NCI-H1930 (cell line): Measurements from ENCODE around the gene GPRC6A.

Experiments used
- DNase-seq, 2 experiments: peaks; one replicate each; lab custom pipeline; 2025; lab: John Stamatoyannopoulos, UW

GPRC6A gene

DNA sequence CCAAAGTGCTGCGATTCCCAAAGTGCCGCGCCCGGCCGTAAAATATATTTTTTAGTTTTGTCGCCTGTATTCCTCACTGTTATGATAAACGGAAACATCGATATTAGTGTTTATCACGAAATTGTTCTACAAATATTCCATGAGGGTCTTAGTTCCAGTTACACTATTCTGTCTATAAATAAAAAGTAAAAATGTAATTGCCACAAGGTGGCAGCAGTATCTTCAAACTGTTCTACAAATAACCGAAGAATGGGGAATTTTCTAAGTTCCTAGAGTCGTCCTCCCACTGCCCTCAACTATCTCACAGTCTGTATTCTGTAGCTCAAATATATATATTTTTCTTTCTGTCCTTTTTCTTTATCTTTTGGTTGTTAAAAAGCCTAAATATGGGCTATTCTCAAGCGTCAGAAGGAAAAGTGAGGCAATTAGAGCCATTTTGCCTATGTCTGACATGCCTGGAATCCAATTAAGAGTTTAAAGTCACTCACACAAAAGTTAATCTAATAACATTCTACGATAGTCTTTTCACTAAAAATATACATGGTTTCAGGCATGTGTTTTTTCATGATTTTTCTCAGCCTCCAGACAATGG lies 49.2 kb downstream of the GPRC6A start:
- DNase-seq: no peak

DNA sequence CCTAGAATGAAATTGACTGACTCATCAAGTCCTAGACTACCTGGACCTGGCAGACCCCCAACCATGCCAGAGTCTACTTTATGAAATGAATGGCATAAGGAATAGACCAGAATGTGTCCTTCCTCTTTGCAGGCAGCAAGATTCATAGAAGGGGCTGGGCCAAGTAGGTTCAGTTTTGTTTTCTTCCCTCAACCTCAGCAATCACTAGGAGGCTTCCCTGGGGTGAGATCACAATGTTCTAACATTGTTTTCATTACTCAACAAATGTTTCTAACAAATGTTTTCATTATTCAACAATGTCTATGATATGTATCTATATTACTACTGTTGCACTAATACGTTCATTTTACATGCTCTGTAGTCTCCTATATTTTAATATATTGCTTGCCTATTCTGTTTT lies 55.0 kb downstream of the GPRC6A start:
- no peak for DNase-seq

DNA sequence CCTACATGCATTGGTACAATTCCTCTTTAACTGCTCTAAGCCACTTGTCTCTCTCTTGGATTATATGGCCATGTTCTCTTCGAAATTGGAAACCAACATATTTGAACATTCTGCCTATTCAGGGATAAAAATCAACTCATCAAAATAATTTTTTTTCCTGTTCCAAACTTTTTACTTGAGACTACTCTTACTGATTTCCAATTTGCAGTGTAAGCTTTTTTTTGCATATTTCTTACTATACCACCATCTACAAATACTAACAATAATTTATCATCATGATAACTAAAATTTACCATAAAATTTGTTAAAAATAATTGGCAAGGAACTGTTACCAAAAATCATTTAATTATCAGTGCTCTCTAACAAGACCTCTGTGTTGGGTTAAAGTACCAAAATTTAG lies 56.4 kb downstream of the GPRC6A start:
- no peak for DNase-seq

DNA sequence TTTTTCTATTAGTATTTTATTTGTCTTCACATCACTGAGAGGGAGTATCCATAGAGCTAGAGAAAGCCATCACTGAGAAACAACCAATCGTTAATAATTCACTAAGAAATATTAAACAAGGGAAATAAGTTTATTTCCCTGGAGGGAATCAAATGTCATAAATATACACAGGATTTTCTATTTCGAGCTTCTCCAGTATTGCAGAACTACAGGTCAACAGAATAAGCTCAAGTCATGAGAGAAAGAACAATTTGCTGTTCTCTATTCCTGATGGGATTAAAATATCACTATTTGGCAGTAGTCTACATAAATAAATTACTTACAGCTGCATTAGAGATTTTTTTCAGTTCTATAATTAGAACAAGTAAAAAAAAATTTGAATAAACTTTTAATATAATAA lies 61.2 kb downstream of the GPRC6A start:
- no peak for DNase-seq

DNA sequence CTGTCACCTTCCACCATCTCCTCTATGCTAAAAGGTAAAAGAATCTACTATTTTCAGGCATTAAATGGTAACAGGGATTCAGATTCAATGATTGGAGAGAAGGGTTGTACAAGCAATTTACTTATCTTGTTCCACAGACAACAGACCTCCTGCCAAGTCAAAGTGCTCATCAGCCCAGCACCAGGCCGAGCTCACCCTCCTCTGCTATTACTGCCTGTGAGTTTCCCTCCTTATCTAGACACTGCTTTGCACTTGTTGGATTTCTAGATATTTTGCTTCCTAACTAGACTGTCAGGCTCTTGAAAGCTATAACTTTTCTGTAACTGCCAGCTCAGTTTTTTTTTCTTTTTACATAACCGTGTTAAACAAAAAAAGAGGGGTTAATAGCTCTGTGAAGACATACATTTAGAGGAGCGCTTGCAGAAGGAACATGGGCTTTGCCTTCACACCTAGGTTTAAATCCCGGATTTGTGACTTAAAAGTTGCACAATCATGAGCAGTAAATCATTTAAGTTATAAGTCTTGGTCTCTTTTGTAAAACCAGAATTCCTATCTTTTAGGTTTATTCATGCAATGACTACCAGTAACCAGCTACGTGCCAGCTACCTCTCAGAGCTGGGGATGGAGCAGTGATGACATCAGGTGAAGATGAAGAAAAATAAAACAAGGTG lies 62.2 kb downstream of the GPRC6A start:
- DNase-seq: no peak

DNA sequence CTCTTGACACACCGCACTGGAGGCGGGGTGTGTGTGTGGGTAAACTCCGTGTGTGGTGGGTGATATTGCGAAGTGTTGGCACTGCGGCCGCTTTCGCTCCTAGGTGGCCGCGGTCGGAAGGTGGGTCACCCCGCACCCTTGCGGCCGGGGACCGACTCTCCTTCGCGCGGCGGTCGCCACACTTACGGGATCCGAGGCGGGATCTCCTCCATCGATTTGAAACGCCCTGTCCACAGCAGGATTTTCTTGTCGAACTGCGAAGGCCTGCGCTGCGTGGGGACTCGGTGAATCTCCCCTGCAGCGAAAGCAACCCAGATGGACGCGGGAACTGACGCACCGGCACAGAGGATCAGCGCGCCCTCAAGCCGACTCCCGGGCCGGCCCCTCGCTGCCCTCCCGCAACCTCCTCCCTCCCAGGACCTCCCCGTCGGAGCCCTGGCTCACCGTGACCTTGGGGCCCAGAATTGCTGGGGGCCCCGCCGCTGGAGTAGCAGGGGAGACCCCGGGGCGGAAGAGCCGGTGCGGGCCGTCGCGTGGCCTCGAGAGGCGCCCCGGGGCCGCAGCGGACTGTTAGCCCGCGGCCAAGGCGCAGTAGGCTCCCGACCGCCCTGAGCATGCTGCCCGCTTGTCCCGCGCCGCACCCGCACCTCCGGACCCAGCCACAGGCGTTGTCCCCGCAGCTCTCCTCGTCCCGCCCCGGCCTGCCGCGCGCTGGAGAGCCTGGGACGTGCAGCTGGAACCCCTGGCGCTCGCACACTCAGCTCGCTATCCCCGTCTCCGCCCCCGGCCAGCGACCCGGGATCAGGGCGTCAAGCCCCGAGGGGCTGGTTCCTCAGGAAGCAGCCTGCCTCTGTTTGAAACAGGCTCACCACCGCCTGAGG lies 63.7 kb downstream of the GPRC6A start, which contains the start of gene FAM162B:
TSS of gene FAM162B (minus strand) at position 759 of the 881 bp plus-strand sequence. CDS start at position 616, 143 bp downstream.
- DNase-seq: no peak

DNA sequence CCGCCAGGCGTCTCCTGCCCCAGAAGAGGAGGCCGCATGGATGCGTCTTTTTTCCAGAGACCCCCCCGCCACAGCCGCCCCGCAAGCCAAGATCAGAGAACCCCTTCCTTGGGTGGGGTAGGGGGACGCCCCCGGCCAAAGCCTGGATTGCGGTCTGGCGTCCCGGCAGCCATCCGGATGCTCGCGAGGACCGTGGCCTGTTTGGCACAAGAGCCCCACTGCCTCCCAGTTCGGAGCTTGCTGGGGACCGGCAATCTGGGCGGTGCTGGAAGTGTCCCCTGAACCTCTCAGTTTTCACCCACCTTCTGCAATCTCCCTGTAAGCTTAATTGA lies 64.3 kb downstream of the GPRC6A start:
- no peak for DNase-seq

DNA sequence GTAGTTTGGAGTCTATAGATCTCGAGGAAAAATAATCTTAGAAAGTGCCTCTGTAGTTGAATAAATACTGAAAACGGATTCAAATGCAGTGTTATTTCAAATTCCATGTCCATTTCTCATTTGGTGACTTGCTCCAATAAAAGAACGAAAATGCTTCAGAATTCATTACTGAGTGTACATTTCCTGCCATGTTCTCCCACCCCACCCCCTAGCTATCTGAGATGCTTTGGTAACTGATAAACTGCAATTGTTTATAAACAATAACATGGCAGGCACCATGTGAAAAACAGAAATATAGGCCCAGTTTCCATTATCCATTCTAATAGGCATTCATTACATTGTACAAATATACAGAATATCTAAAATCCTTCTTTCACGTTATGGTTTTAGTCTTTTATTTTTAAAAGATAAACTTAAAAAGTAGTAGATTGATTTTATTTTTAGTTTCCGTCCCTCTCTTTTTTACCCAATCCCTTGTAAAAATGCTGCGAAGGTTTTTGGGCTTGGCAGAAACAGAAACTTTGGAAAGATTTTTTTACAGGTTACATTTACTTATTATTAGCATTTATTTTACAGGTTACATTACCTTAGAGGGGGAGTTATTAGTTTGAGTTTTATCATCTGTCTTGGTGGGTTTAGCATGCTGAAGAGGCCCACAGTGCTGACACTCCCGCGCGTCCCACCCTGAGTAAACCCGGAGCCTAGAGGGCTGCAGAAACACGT lies 64.8 kb downstream of the GPRC6A start:
- DNase-seq: no peak

DNA sequence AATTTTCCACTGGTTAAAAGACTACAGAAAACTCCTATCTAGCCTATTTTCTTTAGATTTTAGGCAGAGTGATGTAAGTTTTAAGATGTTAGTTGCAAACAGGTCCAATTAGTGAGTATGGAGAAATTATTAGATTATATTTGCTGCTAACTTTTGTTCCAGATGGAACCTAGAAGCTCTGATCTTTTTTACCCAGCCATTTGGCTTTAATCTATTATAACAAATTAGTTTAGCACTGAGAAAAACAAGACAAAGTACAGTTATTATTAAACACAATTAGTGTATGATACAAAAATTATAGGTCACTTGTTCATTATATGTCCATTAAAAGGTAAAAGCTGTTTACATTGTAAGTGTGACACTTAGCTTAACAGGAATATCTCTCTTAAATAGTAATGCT lies 65.8 kb downstream of the GPRC6A start:
- no peak for DNase-seq

DNA sequence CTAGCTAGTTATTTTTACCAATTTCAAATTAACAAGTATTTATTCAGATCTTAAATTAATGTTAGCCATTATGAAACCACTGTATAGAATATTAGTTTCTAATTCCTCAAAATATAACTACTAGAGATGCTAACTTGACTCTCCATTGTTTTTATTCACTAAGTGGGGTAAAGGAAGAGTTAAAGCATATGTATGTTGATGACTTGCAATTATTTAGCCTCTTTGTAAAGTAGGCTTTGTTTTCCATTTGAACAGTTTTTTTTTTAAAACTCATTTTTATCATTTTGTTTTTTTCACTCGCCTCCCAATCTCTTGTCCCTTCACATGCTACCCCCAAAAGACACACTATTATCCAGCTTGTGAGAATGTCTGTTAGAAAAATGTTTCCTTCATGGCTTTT lies 66.6 kb downstream of the GPRC6A start:
- DNase-seq: no peak

DNA sequence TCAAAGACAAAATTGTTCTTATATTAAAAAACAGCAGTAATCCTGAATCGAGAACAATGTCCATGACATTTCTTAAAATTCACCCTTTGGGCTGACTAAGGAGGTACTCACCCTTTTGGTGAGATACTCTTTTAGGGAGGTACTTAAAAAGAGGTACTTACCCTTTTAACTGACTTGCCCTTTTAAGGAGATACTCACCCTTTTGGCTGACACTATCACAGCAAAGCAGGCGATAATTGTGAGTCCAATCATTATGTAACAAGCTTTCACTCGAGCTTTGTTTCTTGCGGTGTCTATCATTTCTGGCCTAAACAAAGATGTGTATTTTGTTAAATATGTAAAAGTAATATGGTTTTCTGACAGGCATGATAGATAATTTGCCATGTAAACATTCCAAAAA lies 67.1 kb downstream of the GPRC6A start:
- no peak for DNase-seq

DNA sequence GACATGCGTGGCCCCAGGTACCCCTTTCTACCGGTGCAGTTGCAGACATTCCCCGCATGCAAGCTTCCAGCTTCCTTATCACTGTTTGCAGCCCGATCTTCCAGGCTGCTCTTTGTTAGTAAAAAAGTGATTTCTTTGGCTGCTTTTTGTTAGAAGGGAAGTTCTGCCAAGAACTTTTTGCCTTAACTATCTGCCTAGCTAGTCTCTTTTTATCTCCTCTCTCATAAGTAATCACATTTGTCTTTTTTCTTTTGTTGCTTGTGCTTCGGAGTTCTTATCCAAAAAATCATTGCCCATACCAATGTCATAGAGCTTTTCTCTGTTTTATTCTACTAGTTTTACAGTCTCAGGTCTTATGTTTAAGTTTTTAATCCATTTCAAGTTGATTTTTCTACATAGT lies 83.7 kb downstream of the GPRC6A start:
- no peak for DNase-seq
